ENCODE data around the gene SORL1-AS1.
A peak's percentile ranks its signal among the peaks of the same experiment; 100 is the strongest.
"Not testable (repeated sequence)": the region's sequence is repeated elsewhere in the genome, so short reads cannot be mapped to it uniquely, and the experiment has no call there.

Gene SORL1-AS1

DNA sequence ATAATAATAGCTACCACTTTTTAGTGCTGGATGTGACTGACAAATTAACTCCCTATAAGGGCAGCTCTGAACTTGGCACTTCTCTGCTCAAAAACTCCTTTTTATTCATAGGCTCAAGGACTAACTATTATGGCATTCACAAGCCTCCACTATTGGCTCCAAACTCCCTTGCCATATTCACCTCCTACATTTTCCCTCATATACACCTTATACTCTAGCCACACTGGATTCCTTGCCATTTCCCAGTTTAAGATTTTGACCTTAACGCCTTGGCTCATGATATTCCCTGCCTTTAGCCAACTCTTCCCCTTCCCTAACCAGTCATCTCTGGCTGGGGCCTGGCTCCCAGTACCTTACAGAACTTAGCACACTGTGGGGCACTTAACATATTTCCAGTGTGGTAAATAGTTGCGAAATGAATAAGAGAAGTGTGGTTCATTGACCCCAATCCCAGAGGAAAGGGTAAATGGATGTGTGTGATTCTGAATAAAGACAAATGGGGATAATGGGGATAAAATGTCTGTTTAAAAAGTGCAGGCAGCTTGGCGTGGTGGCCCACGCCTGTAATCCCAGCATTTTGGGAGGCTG, 40.7 kb downstream of the SORL1-AS1 start:
- H3K4me1 ChIP-seq (ENCODE audit: low read length) = no peaks in the 10 kb centered on the region
- no peaks in the 10 kb centered on the region for H3K36me3 ChIP-seq (replicated peaks; ENCODE audit: low read depth, low read length)
- no peaks in the 10 kb centered on the region for H3K27me3 ChIP-seq (ENCODE audit: low read depth, low read length)
- H3K79me2 ChIP-seq (ENCODE audit: low read length) = no peaks in the 10 kb centered on the region
- H3K4me3 ChIP-seq (ENCODE audit: low read length) = no peak overlapping the region
- no peak overlapping the region for H3K27ac ChIP-seq (ENCODE audit: low read length)
- no peak overlapping the region for H3K9ac ChIP-seq (ENCODE audit: low read length)
- no peak for TF ChIP-seq EZH2phosphoT487 (IDR thresholded peaks at IDR 0.05; ENCODE audit: low read depth)
- TF ChIP-seq, protein P1, sequence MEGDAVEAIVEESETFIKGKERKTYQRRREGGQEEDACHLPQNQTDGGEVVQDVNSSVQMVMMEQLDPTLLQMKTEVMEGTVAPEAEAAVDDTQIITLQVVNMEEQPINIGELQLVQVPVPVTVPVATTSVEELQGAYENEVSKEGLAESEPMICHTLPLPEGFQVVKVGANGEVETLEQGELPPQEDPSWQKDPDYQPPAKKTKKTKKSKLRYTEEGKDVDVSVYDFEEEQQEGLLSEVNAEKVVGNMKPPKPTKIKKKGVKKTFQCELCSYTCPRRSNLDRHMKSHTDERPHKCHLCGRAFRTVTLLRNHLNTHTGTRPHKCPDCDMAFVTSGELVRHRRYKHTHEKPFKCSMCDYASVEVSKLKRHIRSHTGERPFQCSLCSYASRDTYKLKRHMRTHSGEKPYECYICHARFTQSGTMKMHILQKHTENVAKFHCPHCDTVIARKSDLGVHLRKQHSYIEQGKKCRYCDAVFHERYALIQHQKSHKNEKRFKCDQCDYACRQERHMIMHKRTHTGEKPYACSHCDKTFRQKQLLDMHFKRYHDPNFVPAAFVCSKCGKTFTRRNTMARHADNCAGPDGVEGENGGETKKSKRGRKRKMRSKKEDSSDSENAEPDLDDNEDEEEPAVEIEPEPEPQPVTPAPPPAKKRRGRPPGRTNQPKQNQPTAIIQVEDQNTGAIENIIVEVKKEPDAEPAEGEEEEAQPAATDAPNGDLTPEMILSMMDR (IDR thresholded peaks at IDR 0.05; ENCODE audit: low read depth, low read length) = no peak
- no peak overlapping the region for H3K4me2 ChIP-seq (ENCODE audit: low read length)
- no peaks in the 10 kb centered on the region for H3K9me3 ChIP-seq (ENCODE audit: insufficient read depth, low read length)
- H4K20me1 ChIP-seq (ENCODE audit: insufficient read depth, low read length) = no peaks in the 10 kb centered on the region
- H2AFZ ChIP-seq (ENCODE audit: low read depth, low read length) = no peak overlapping the region

DNA sequence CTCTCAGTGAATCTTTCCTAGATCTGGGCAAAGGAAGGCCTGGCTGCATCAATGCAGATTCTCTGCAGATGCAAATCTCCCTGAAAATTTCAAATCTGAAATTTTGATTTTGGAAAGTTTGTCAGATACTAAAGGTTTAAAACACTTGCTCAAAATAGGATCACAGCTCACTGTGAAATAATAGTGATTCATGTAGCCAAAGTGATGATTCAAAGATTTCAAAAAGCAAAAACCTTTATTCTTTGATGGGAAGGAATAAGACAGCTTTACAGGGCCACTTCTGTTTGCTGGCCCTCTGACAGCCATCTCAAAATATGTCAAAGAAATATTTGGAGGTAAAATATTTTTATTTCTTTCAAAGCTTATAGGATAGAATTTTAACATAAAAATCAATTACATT, 41.4 kb downstream of the SORL1-AS1 start:
- H3K27ac ChIP-seq (ENCODE audit: low read length); H3K36me3 ChIP-seq (replicated peaks; ENCODE audit: low read depth, low read length); H3K4me2 ChIP-seq (ENCODE audit: low read length); H3K4me3 ChIP-seq (ENCODE audit: low read length); H4K20me1 ChIP-seq (ENCODE audit: insufficient read depth, low read length); H3K4me1 ChIP-seq (ENCODE audit: low read length); H3K9me3 ChIP-seq (ENCODE audit: insufficient read depth, low read length); H3K79me2 ChIP-seq (ENCODE audit: low read length); H3K9ac ChIP-seq (ENCODE audit: low read length); H3K27me3 ChIP-seq (ENCODE audit: low read depth, low read length); H2AFZ ChIP-seq (ENCODE audit: low read depth, low read length): not testable (repeated sequence)

DNA sequence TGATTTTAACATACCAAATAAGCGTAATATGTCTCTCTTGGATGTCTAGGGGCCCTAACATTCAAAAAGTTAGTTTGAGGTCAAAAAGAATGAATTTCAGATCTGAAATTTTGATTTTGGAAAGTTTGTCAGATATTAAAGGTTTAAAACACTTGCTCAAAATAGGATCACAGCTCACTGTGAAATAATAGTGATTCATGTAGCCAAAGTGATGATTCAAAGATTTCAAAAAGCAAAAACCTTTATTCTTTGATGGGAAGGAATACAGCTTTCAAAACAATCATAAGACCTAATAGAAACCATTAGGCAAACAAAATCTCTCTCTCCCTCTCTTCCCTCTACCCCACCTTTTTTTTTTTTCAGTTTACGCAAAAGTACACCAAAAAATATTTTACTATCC, 42.7 kb downstream of the SORL1-AS1 start:
- not testable (repeated sequence) for H3K27ac ChIP-seq (ENCODE audit: low read length); H3K9me3 ChIP-seq (ENCODE audit: insufficient read depth, low read length); H3K4me3 ChIP-seq (ENCODE audit: low read length); H3K4me2 ChIP-seq (ENCODE audit: low read length); H3K27me3 ChIP-seq (ENCODE audit: low read depth, low read length); H2AFZ ChIP-seq (ENCODE audit: low read depth, low read length); H3K79me2 ChIP-seq (ENCODE audit: low read length); H4K20me1 ChIP-seq (ENCODE audit: insufficient read depth, low read length); H3K9ac ChIP-seq (ENCODE audit: low read length); H3K36me3 ChIP-seq (replicated peaks; ENCODE audit: low read depth, low read length)
- H3K4me1 ChIP-seq (ENCODE audit: low read length) = peaks cover 11% of the 10 kb centered on the region

DNA sequence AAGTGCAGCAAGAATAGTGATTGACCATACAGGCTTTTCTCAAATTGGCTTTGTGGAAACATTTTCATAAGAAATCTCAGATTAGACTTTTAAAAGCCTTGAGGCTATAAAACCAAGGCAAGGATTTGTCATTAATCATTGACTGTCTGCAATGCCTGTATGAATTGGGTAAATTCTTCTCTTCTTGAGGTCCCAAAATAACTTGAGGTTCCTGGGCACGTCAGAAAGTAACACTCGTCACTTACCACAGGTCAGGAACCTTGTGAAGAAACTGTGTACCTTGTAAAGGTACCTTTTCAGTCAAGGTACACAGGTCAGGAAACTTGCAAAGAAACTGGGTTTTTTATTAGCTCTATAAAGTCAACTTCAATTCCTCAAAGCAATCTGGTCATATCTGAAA, 43.9 kb downstream of the SORL1-AS1 start:
- Histone ChIP-seq H3K79me2 (ENCODE audit: low read length) (no peaks in the 10 kb centered on the region), H2AFZ (ENCODE audit: low read depth, low read length) (no peak overlapping the region), H3K4me2 (ENCODE audit: low read length) (no peak overlapping the region), H4K20me1 (ENCODE audit: insufficient read depth, low read length) (no peaks in the 10 kb centered on the region), H3K27ac (ENCODE audit: low read length) (no peak overlapping the region), H3K9ac (ENCODE audit: low read length) (no peak overlapping the region), H3K9me3 (ENCODE audit: insufficient read depth, low read length) (no peaks in the 10 kb centered on the region), H3K4me3 (ENCODE audit: low read length) (no peak overlapping the region), H3K36me3 (replicated peaks; ENCODE audit: low read depth, low read length) (no peaks in the 10 kb centered on the region), H3K27me3 (ENCODE audit: low read depth, low read length) (no peaks in the 10 kb centered on the region), H3K4me1 (ENCODE audit: low read length) (peaks cover 11% of the 10 kb centered on the region)
- TF ChIP-seq, protein P1 (IDR thresholded peaks at IDR 0.05; ENCODE audit: low read depth, low read length) = no peak
- no peak for TF ChIP-seq EZH2phosphoT487 (IDR thresholded peaks at IDR 0.05; ENCODE audit: low read depth)

DNA sequence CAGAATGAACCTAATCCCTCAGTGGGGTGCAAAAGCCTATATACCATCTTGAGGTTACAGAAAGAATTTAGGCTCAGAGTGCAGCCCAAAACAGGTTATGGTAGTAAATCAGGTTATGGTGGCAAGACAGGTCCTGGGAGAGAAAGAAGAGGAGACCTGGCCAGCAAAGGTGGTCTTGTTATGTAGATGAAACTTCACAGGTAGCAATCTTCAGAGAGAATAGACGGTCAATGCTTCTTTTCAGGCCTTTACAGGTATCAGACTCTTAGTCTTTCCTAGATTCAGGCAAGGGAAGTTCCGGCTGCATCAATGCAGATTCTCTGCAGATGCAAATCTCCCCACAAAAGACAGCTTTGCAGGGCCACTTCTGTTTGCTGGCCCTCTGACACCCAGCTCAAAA, 46.5 kb downstream of the SORL1-AS1 start:
- Histone ChIP-seq H4K20me1 (ENCODE audit: insufficient read depth, low read length) (no peaks in the 10 kb centered on the region), H3K9ac (ENCODE audit: low read length) (no peak overlapping the region), H3K27me3 (ENCODE audit: low read depth, low read length) (no peaks in the 10 kb centered on the region), H3K4me1 (ENCODE audit: low read length) (peaks cover 11% of the 10 kb centered on the region), H3K9me3 (ENCODE audit: insufficient read depth, low read length) (peaks cover 6% of the 10 kb centered on the region; the same call in 1 of the 2 replicates), H3K4me3 (ENCODE audit: low read length) (no peak overlapping the region), H3K27ac (ENCODE audit: low read length) (no peak overlapping the region), H3K36me3 (replicated peaks; ENCODE audit: low read depth, low read length) (no peaks in the 10 kb centered on the region), H3K79me2 (ENCODE audit: low read length) (no peaks in the 10 kb centered on the region), H2AFZ (ENCODE audit: low read depth, low read length) (peak overlapping the region; percentile 42; the same call in 1 of the 2 replicates), H3K4me2 (ENCODE audit: low read length) (no peak overlapping the region)
- TF ChIP-seq, protein P1 (IDR thresholded peaks at IDR 0.05; ENCODE audit: low read depth, low read length) = no peak
- TF ChIP-seq EZH2phosphoT487 (IDR thresholded peaks at IDR 0.05; ENCODE audit: low read depth) = no peak

All from OCI-LY3 (cell line).